Measurements from ENCODE around the gene A2M.

A2M gene

GRCh38 chr12:9071518-9071917 lies 44.2 kb downstream of the A2M start:
- no peak for DNase-seq (ENCODE audit: low spot score)
- TF ChIP-seq CTCF (IDR thresholded peaks at IDR 0.05; ENCODE audit: extremely low read depth, missing control alignments) = no peak

GRCh38 chr12:9070351-9070750 lies 45.4 kb downstream of the A2M start:
- TF ChIP-seq CTCF (IDR thresholded peaks at IDR 0.05; ENCODE audit: extremely low read depth, missing control alignments) = no peak
- DNase-seq (ENCODE audit: low spot score) = no peak

- TF ChIP-seq CTCF (IDR thresholded peaks at IDR 0.05; ENCODE audit: extremely low read depth, missing control alignments) = no peak
- DNase-seq (ENCODE audit: low spot score) = no peak
These were observed 47.1 kb downstream of the A2M start for GRCh38 chr12:9068600-9068999.

- no peak for TF ChIP-seq CTCF (IDR thresholded peaks at IDR 0.05; ENCODE audit: extremely low read depth, missing control alignments)
- DNase-seq (ENCODE audit: low spot score) = no peak
These were observed 47.6 kb downstream of the A2M start for GRCh38 chr12:9068086-9068485.

- no peak for TF ChIP-seq CTCF (IDR thresholded peaks at IDR 0.05; ENCODE audit: extremely low read depth, missing control alignments)
- no peak for DNase-seq (ENCODE audit: low spot score)
These were observed 48.8 kb downstream of the A2M start for GRCh38 chr12:9066755-9067423.

- DNase-seq (ENCODE audit: low spot score) = no peak
These were observed 49.5 kb downstream of the A2M start for GRCh38 chr12:9066183-9066623.

GRCh38 chr12:9065607-9065856 lies 50.2 kb downstream of the A2M start:
- DNase-seq (ENCODE audit: low spot score) = no peak
- TF ChIP-seq CTCF (IDR thresholded peaks at IDR 0.05; ENCODE audit: extremely low read depth, missing control alignments) = no peak

More at GRCh38 chr12:9066183-9066623, 49.5 kb downstream of the A2M start:
- no peak for TF ChIP-seq CTCF (IDR thresholded peaks at IDR 0.05; ENCODE audit: extremely low read depth, missing control alignments)

All from GM20000 (cell line).